ENCODE data around the gene MFSD11. TPM values are rescaled to one million over a fixed set of nuclear protein-coding genes. Genes with fewer than 3 reads are reported as not detected.

Gene MFSD11
- polyA plus RNA-seq, 2 of the 4 experiments (the other 2 are of a cell fraction): 17.5 to 26.0 TPM

- 1% methylated on average over 42 of the region's 60 CpGs for WGBS (ENCODE audit: missing lambda C conversion rate)
- Histone ChIP-seq H3K9me3 (no peaks in the 10 kb centered on the region), H3K27ac (peak within 1 kb of the TSS; percentile 97 to 98), H3K4me3 (peak within 1 kb of the TSS; percentile 95), H3K4me1 (peaks cover 37% of the 10 kb centered on the region), H3K4me2 (peak within 1 kb of the TSS; percentile 90)
- ATAC-seq (peak; percentile 71 to 84), DNase-seq (ENCODE audit: low read depth in 1 of 2, low spot score in 1 of 2) (peak; percentile 96 to 99), FAIRE-seq (no peak)
- TF ChIP-seq MAZ (IDR thresholded peaks at IDR 0.05; ENCODE audit: borderline replicate concordance, low read depth, low read length) (peak; percentile 98), HOXB5 (CRISPR knock-in tag; IDR thresholded peaks at IDR 0.05) (peak; percentile 81; the same call in 1 of the 2 replicates), HDAC2 (IDR thresholded peaks at IDR 0.05) (no peak), RFX5 (IDR thresholded peaks at IDR 0.05) (peak; percentile 43), ATOH8 (CRISPR knock-in tag; IDR thresholded peaks at IDR 0.05; ENCODE audit: low read depth) (peak; percentile 36; the same call in 1 of the 2 replicates), FOSL2 (IDR thresholded peaks at IDR 0.05) (no peak), FOSL2 (CRISPR knock-in tag; IDR thresholded peaks at IDR 0.05) (peak; percentile 47; the same call in 1 of the 2 replicates), BCL3 (IDR thresholded peaks at IDR 0.05) (peak; percentile 100), TFCP2L1 (CRISPR knock-in tag; IDR thresholded peaks at IDR 0.05) (0 out of 2 replicates have a peak, but pooled peaks have one; percentile 62), CHD4 (IDR thresholded peaks at IDR 0.05; ENCODE audit: borderline replicate concordance) (no peak), FOXS1 (CRISPR knock-in tag; IDR thresholded peaks at IDR 0.05) (0 out of 2 replicates have a peak, but pooled peaks have one; percentile 19), NPAS2 (CRISPR knock-in tag; IDR thresholded peaks at IDR 0.05; ENCODE audit: borderline replicate concordance) (no peak), HOXA7 (CRISPR knock-in tag; IDR thresholded peaks at IDR 0.05) (peak; percentile 84), MAX (IDR thresholded peaks at IDR 0.05) (peak; percentile 84), CHD2 (IDR thresholded peaks at IDR 0.05; ENCODE audit: low read length, partially characterized antibody) (peak; percentile 25), PBX3 (IDR thresholded peaks at IDR 0.05) (peak; percentile 83; the same call in 1 of the 2 replicates), SREBF2 (IDR thresholded peaks at IDR 0.05) (no peak), E2F6 (IDR thresholded peaks at IDR 0.05; ENCODE audit: borderline replicate concordance, low read depth) (peak; percentile 77), GATA3 (IDR thresholded peaks at IDR 0.05; ENCODE audit: borderline replicate concordance) (peak; percentile 28; the same call in 1 of the 2 replicates), FOSB (CRISPR knock-in tag; IDR thresholded peaks at IDR 0.05) (peak; percentile 94), POLR2A (IDR thresholded peaks at IDR 0.05; ENCODE audit: low read length) (peak; percentile 100), JUN (IDR thresholded peaks at IDR 0.05) (peak; percentile 97 to 100), CEBPB (IDR thresholded peaks at IDR 0.05) (0 out of 4 replicates have a peak, but pooled peaks of 1 of the 2 experiments have one; percentile 15), PHF8 (IDR thresholded peaks at IDR 0.05; ENCODE audit: borderline replicate concordance, low read depth) (peak; percentile 100), JUNB (IDR thresholded peaks at IDR 0.05) (no peak), NFE2L2 (conservative IDR thresholded peaks at IDR 0.05; ENCODE audit: low read length) (peak; percentile 93), RARB (CRISPR knock-in tag; IDR thresholded peaks at IDR 0.05) (peak; percentile 84), MAFK (IDR thresholded peaks at IDR 0.05; ENCODE audit: partially characterized antibody) (peak; percentile 99), TP53 (CRISPR knock-in tag; IDR thresholded peaks at IDR 0.05) (no peak; the same call in 1 of the 2 replicates)
- CTCF ChIA-PET: interaction anchor here (0.7 to 5.3 kb wide), 4 partner anchors 10 to 23 kb away, joined by 3 to 31 read pairs (median 8); partner anchors contain the start of gene METTL23
- POLR2A ChIA-PET: interaction anchor here (0.6 to 2.7 kb wide), 6 partner anchors 9 to 319 kb away, joined by 3 to 10 read pairs (median 4); partner anchors contain the start of genes JMJD6 and METTL23
These were observed 740 bp upstream of the MFSD11 start, which contains the start of gene SRSF2 for GRCh38 chr17:76737082-76737675. Gene SRSF2 (minus strand): TSS chr17:76737331. CDS start chr17:76737160, 171 bp downstream.
